HG03064 (cell line): ENCODE data around the gene RPIA.
"Not testable (repeated sequence)": the region's sequence is repeated elsewhere in the genome, so short reads cannot be mapped to it uniquely, and the experiment has no call there.

ENCODE experiments used
- ATAC-seq: cut with Tn5 transposase; IDR thresholded peaks from one replicate; pipeline ENCODE4 v1.9.1; 2021; ENCODE audit warnings: low read depth; ENCODE audit not compliant: unreplicated experiment

The RPIA gene

GRCh38 chr2:88691339-88692183 lies at the start of gene RPIA:
RPIA (plus strand) TSS chr2:88691673; CDS start chr2:88691699, 26 bp downstream.
- peak; percentile 96 for ATAC-seq

DNA sequence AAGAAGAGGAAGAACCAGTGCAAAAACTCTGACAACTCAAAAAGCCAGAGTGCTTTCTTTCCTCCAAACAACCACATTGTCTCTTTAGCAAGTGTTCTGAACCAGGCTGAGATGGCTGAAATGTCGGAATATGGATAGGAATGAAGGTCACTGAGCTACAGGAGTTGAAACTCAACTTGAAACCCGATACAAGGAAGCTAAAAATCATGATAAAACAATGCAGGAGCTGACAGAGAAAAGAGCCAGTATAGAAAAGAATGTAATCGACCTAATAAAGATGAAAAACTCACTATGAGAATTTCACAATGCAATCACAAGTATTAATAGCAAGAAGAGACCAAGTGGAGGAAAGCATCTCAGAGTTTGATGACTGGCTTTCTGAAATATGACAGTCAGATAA lies 49.2 kb upstream of the RPIA start:
- no peak for ATAC-seq

GRCh38 chr2:88645291-88645882 lies 46.1 kb upstream of the RPIA start:
- not testable (repeated sequence) for ATAC-seq

GRCh38 chr2:88651646-88652045 lies 39.8 kb upstream of the RPIA start:
- no peak for ATAC-seq

- ATAC-seq = no peak
Measured at GRCh38 chr2:88654714-88655113, 36.8 kb upstream of the RPIA start.

- ATAC-seq = no peak
Measured at GRCh38 chr2:88656690-88657089, 34.8 kb upstream of the RPIA start.

- no peak for ATAC-seq
Measured at GRCh38 chr2:88657131-88657530, 34.3 kb upstream of the RPIA start.

- ATAC-seq = no peak
Measured at GRCh38 chr2:88658326-88658725, 33.1 kb upstream of the RPIA start.

DNA sequence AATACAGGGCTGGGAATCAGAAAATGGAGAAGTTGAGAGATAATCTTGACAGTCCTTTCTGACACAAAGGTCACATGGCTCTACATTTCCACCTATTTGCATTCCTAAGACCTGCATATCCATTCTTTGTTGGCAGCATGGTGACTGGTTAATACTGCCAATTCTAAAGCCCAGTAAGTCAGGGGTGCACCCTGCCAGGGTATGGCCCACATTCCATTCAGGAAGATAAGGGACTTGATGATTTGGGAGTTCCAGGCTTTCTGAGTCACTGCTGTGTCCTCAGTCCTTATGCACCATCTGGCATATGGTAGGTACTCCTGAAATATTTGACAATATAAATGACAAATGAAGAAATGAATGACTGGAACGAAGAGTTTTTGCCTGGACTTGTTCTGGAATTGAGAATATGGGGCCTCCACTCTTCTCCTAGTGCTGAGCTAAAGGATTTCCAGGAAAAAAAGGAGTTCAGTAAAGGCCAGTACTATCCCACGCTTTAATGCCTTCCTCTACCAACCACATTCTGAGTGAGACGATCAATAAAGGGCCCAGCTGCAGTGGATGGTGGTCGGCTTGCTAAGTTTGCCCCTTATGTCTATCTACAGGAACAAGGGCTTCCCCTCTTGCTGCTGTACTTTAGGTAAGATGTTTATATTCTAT lies 32.5 kb upstream of the RPIA start:
- ATAC-seq = no peak

DNA sequence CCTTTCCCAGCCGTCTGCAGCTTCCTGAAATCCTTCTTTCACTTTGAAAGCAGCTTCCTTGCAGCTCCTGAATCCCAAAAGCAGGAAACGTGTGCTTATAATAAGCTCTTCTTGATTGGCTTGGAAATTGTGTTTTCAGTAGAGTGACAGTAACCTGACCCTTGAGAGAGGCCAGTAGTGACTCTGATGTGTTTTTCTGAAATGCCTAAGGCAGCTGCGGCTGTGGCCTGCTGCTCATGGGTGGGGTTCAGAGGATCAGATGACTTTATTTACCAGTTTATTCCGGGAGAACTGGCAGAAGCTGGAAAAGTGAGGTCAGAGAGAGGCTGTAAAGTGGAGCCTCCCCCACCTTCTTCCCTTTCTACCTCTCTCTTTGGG lies 31.9 kb upstream of the RPIA start:
- ATAC-seq = no peak

DNA sequence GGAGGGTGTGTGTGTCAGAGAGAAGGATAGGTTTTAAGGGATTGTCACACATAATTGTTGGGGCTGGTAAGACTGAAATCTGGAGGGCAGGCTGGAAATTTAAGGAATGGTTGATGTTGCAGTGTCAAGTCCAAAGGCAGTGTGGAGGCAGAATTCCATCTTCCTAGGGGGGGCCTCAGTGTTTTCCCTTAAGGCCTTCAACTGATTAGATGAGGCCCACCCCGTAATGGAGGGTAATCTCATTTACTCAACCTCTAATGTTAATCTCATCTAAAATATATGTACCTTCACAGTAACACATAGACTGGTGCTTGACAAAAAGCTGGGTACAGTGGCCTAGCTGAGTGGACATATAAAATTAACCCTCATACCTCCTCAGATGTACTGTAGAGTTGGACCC lies 30.9 kb upstream of the RPIA start:
- no peak for ATAC-seq

- ATAC-seq = no peak
Measured at GRCh38 chr2:88666576-88666975, 24.9 kb upstream of the RPIA start.

DNA sequence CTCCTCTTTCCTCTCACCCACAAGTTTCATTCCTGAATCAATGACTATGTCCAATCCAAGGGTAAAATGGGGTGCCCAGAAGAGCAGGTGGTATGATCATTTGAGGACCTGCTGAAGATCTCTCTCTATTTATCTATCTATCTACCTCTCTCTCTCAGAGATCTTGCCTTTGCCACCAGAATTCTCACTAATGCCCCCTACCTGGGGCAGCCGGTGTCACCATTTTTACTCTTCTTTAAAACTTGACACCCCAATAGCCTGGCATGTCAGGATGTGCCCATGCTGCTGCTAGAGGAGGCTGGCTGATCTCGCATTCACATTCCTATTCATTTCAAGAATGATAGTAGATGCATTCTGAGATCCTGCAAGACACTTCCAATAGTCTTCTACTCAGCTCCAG lies 24.3 kb upstream of the RPIA start:
- no peak for ATAC-seq

DNA sequence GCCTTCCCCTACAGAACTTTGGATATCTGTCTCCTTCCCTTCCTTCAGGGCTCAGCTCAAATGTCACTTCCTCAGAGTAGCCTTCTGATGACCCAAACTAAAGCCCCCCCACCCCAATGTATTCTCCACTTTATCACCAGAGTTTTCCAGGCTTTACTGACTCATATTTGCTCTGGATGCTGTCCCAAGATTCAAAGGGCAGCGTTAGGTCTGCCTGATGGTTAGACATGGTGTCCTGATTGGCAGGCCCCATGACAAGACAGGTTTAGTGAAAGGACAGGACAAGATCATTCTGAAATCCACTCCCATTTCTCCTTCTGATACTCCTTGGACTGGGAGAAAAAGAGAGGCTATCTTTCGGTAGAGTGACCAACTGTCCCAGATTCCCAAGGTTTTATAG lies 22.6 kb upstream of the RPIA start:
- no peak for ATAC-seq

DNA sequence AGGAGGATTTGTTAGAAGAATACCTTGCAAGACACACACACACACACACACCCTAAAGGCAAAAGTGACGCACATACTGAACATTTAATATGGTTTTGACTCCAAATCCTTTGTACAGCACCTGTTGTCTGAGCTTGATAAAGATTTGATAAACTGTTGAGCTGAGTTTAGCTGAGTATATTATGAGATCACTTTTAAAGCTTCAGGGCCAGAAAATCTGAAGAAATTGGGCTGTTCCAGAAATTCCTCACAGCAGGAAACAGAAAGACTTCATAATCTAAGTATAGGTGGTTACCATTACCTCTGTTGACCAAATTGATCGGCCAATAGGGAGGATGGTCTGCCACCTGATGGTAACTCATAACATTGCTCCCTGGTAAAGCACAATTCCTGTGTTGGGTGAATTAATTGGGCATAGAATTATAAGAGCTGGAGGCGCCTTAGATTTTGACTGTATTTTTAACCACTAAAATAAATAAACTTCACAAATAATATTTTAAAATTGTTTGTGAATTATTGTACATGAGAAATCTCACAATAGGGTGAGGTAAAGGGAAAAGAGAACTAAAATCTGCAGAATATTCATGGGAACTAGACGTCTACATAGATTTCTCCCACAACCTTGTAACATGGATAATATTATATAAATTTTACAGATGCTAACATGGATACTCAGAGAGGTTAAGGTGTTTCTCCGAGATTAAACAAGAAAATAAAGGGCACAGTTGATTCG lies 21.8 kb upstream of the RPIA start:
- ATAC-seq = peak; percentile 82

- ATAC-seq = no peak
Measured at GRCh38 chr2:88671786-88672427, 19.6 kb upstream of the RPIA start.

DNA sequence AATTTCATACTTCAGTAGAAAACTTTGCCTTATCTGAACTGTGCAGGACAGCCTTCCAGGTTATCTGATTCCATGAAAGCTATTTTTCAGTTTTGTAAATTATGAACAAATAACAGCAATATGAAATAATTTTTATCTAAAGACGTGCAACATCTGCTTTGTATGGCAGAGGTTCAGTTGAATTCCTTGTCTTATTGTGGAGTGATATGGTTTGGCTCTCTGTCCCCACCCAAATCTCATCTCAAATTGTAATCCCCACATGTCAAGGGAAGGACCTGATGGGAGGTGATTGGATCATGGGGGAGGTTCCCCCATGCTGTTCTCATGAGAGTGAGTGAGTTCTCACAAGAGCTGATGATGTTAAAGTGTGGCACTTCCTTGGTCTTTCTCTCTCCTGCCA lies 18.1 kb upstream of the RPIA start:
- ATAC-seq = no peak

DNA sequence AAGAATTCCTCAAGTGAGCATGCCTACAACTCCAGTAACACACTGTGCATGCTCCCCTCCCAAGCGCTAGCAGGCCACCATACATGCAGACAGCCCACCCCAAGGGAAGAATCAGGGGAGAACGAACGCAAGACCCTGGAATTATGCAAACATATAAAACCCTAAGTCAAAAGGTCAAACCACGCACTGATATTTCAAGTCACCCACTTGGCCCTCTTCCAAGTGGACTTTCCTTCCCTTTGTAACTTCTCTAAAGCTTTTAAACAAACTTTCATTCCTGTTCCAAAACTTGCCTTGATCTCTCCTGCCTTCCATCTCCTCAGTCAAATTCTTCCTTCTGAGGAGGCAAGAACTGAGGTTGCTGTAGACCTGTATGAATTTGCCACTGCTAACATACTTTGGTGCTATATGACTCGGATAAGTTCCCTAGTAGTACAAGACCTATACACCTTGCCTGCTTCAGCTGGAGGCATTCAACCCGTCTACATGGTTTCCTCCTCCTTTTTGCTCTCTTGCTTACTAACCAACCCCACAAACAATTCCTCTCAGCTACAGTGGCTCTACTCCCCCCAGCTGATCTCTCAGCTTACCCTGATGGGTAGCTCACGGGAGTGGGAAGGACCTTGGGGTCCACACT lies 11.1 kb upstream of the RPIA start:
- no peak for ATAC-seq

DNA sequence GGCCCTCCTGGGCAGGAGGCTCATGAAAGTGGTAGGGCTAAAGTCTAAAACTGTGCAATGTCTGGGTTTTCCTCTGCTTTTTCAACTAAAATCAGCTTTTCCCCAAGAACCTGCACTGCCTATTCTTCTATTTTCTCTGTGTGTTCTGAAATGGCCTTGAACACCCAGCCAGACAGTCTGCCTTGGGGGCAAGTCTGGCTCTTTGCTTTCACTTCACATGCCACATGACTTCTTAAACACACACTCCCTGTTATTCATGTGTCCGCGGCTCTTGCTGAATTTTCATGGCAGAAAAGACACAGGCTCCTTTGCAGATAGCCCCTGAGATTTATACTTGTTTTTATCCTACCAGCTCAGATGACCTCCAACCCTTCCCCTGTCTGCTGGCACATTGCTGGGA lies 10.6 kb upstream of the RPIA start:
- ATAC-seq = no peak
